Astrocyte (in vitro differentiated cells and primary cell): ENCODE data around the gene CYGB. TPM values are rescaled to one million over a fixed set of nuclear protein-coding genes. Genes with fewer than 3 reads are reported as not detected.
A peak's percentile ranks its signal among the peaks of the same experiment; 100 is the strongest.

Experiments used
- DNase-seq: peaks from one replicate; pipeline ENCODE4 v3.0.0-alpha.2; 2010; ENCODE audit warnings: low read depth
- FAIRE-seq: peaks from 2 replicates; lab custom pipeline; 2011; peaks lifted over from hg19 to GRCh38; lab: Jason Lieb, UNC
- H2AFZ ChIP-seq: 2 replicates; pipeline ENCODE4 v1.6.0; 2012; ENCODE audit warnings: low read depth, low read length, inconsistent platforms
- H3K27ac ChIP-seq: 2 replicates; pipeline ENCODE4 v1.5.1; 2011; ENCODE audit warnings: low read depth, low read length, inconsistent platforms
- H3K27me3 ChIP-seq: 2 replicates; pipeline ENCODE4 v1.6.0; 2011; ENCODE audit warnings: low read length, inconsistent platforms; ENCODE audit not compliant: insufficient read depth
- H3K36me3 ChIP-seq: 2 replicates; pipeline ENCODE4 v1.5.1; 2011; ENCODE audit warnings: low read length, inconsistent platforms; ENCODE audit not compliant: insufficient read depth
- H3K4me1 ChIP-seq: 2 replicates; pipeline ENCODE4 v1.5.1; 2011; ENCODE audit warnings: low read length, inconsistent platforms; ENCODE audit not compliant: insufficient read depth
- H3K4me2 ChIP-seq: 2 replicates; pipeline ENCODE4 v1.6.0; 2012; ENCODE audit warnings: low read length, inconsistent platforms
- H3K4me3 ChIP-seq: 2 replicates; pipeline ENCODE4 v1.5.1; 2011; ENCODE audit warnings: low read depth, mild to moderate bottlenecking, low read length, inconsistent platforms; ENCODE audit not compliant: insufficient read depth
- H3K79me2 ChIP-seq: 2 replicates; pipeline ENCODE4 v1.6.0; 2012; ENCODE audit warnings: mild to moderate bottlenecking, low read length, inconsistent platforms; ENCODE audit not compliant: insufficient read depth
- H3K9ac ChIP-seq: 2 replicates; pipeline ENCODE4 v1.6.0; 2012; ENCODE audit warnings: mild to moderate bottlenecking, low read length, inconsistent platforms
- H3K9me3 ChIP-seq: 2 replicates; pipeline ENCODE4 v1.5.1; 2012; ENCODE audit warnings: low read depth, mild to moderate bottlenecking, low read length, inconsistent platforms; ENCODE audit not compliant: insufficient read depth
- H4K20me1 ChIP-seq: 2 replicates; pipeline ENCODE4 v1.6.0; 2012; ENCODE audit warnings: low read length, inconsistent platforms; ENCODE audit not compliant: insufficient read depth
- H3K27ac Mint-ChIP-seq: one replicate; pipeline ENCODE4 v1.8.0; 2021; ENCODE audit warnings: mild to moderate bottlenecking, mixed read lengths; ENCODE audit not compliant: unreplicated experiment
- H3K27me3 Mint-ChIP-seq: one replicate; pipeline ENCODE4 v1.8.0; 2021; ENCODE audit warnings: low read depth, mixed read lengths; ENCODE audit not compliant: unreplicated experiment
- H3K36me3 Mint-ChIP-seq: one replicate; pipeline ENCODE4 v1.8.0; 2021; ENCODE audit warnings: low read depth, mixed read lengths; ENCODE audit not compliant: unreplicated experiment
- H3K4me1 Mint-ChIP-seq: one replicate; pipeline ENCODE4 v1.8.0; 2021; ENCODE audit warnings: low read depth, mixed read lengths; ENCODE audit not compliant: unreplicated experiment
- H3K4me3 Mint-ChIP-seq: one replicate; pipeline ENCODE4 v1.8.0; 2021; ENCODE audit warnings: mild to moderate bottlenecking, moderate library complexity, mixed read lengths; ENCODE audit not compliant: unreplicated experiment
- H3K9me3 Mint-ChIP-seq: one replicate; pipeline ENCODE4 v1.8.0; 2021; ENCODE audit warnings: mild to moderate bottlenecking, mixed read lengths; ENCODE audit not compliant: unreplicated experiment
- CTCF ChIP-seq: IDR thresholded peaks from 2 replicates; pipeline ENCODE4 v1.5.1; 2011; ENCODE audit warnings: low read depth, mild to moderate bottlenecking, inconsistent platforms, low read length, moderate library complexity; ENCODE audit not compliant: insufficient read depth
- EZH2 ChIP-seq: IDR thresholded peaks from 2 replicates; pipeline ENCODE4 v1.6.1; 2012; ENCODE audit warnings: mild to moderate bottlenecking, low read length, inconsistent platforms; ENCODE audit not compliant: insufficient read depth
- total RNA-seq: library from RNA; stranded (reverse); gene quantifications from 2 replicates; pipeline ENCODE4 v1.2.1, GENCODE V29; 2021

The CYGB gene
- total RNA-seq, 1 donor from 2014 or later = 29.2 TPM

- peak overlapping the region; percentile 7 for H3K4me3 Mint-ChIP-seq
- Histone ChIP-seq H3K27me3 (peaks cover 10% of the 10 kb centered on the region), H3K79me2 (no peaks in the 10 kb centered on the region), H3K27ac (no peak overlapping the region), H4K20me1 (no peaks in the 10 kb centered on the region), H3K4me1 (peaks cover 45% of the 10 kb centered on the region), H3K9me3 (no peaks in the 10 kb centered on the region), H2AFZ (peak overlapping the region; percentile 16), H3K9ac (peak overlapping the region; percentile 3), H3K36me3 (no peaks in the 10 kb centered on the region), H3K4me3 (no peak overlapping the region), H3K4me2 (peak overlapping the region; percentile 24)
- no peak for FAIRE-seq
- TF ChIP-seq EZH2 (no peak), CTCF (no peak)
- DNase-seq = no peak
- H3K27ac Mint-ChIP-seq = peak overlapping the region; percentile 24
- peaks cover 2% of the 10 kb centered on the region for H3K36me3 Mint-ChIP-seq
- peaks cover 26% of the 10 kb centered on the region for H3K27me3 Mint-ChIP-seq
- no peaks in the 10 kb centered on the region for H3K9me3 Mint-ChIP-seq
- H3K4me1 Mint-ChIP-seq = peaks cover 30% of the 10 kb centered on the region
Measured at GRCh38 chr17:76543826-76544545, 6.5 kb upstream of the CYGB start.

- Histone ChIP-seq H3K9ac (no peak overlapping the region), H3K4me1 (peaks cover 45% of the 10 kb centered on the region), H3K79me2 (no peaks in the 10 kb centered on the region), H4K20me1 (no peaks in the 10 kb centered on the region), H3K4me3 (no peak overlapping the region), H3K36me3 (no peaks in the 10 kb centered on the region), H3K4me2 (no peak overlapping the region), H2AFZ (no peak overlapping the region), H3K27ac (no peak overlapping the region), H3K27me3 (peaks cover 14% of the 10 kb centered on the region), H3K9me3 (no peaks in the 10 kb centered on the region)
- TF ChIP-seq EZH2 = no peak
- TF ChIP-seq CTCF = no peak
- H3K27me3 Mint-ChIP-seq = peaks cover 27% of the 10 kb centered on the region
- H3K4me3 Mint-ChIP-seq = no peak overlapping the region
- H3K36me3 Mint-ChIP-seq = peaks cover 2% of the 10 kb centered on the region
- no peak for FAIRE-seq
- H3K9me3 Mint-ChIP-seq = no peaks in the 10 kb centered on the region
- no peak overlapping the region for H3K27ac Mint-ChIP-seq
- H3K4me1 Mint-ChIP-seq = peaks cover 30% of the 10 kb centered on the region
- no peak for DNase-seq
Measured at GRCh38 chr17:76543482-76543825, 5.9 kb upstream of the CYGB start.

GRCh38 chr17:76542984-76543383 lies 5.5 kb upstream of the CYGB start:
- Mint-ChIP-seq H3K36me3 (peaks cover 2% of the 10 kb centered on the region), H3K27ac (no peak overlapping the region), H3K27me3 (peaks cover 27% of the 10 kb centered on the region), H3K9me3 (no peaks in the 10 kb centered on the region), H3K4me3 (no peak overlapping the region), H3K4me1 (peaks cover 30% of the 10 kb centered on the region)
- H3K27me3 ChIP-seq = peaks cover 19% of the 10 kb centered on the region
- no peak for TF ChIP-seq CTCF
- TF ChIP-seq EZH2 = no peak
- H3K4me1 ChIP-seq = peaks cover 47% of the 10 kb centered on the region
- DNase-seq (no peak), FAIRE-seq (no peak)
- no peak overlapping the region for H2AFZ ChIP-seq
- no peaks in the 10 kb centered on the region for H3K36me3 ChIP-seq
- no peaks in the 10 kb centered on the region for H3K79me2 ChIP-seq
- H3K9me3 ChIP-seq = no peaks in the 10 kb centered on the region
- no peak overlapping the region for H3K4me3 ChIP-seq
- no peak overlapping the region for H3K4me2 ChIP-seq
- H3K27ac ChIP-seq = no peak overlapping the region
- H3K9ac ChIP-seq = no peak overlapping the region
- H4K20me1 ChIP-seq = no peaks in the 10 kb centered on the region
